Psoas muscle (tissue), 8 donors: Measurements from ENCODE around the gene TXNDC8. TPM values are rescaled to one million over a fixed set of nuclear protein-coding genes. Genes with fewer than 3 reads are reported as not detected.

Source experiments
- ATAC-seq, 4 donors: fragments of 200-7000 bp; cut with Tn5 transposase; one replicate each; pipeline ENCODE4 v1.9.1; 2020; ENCODE audit warnings: moderate library complexity in 3 of 4, mild to moderate bottlenecking in 2 of 4
- DNase-seq, 2 donors: peaks; one replicate each; pipeline ENCODE4 v3.0.0-alpha.2; 2020
- H3K27ac ChIP-seq: fragments of 200-600 bp; one replicate; pipeline ENCODE4 v1.8.0; 2022
- H3K27me3 ChIP-seq, 3 donors: fragments of 200-600 bp in 1 of 3; one replicate each; pipeline versions ENCODE4 v1.6.1 to v1.8.0; 2013 to 2022; ENCODE audit warnings: low read length in 2 of 3, mild to moderate bottlenecking in 2 of 3, moderate library complexity in 1 of 3; ENCODE audit not compliant: insufficient read depth in 3 of 3
- H3K36me3 ChIP-seq, 2 donors: fragments of 200-600 bp in 1 of 2; one replicate each; pipeline versions ENCODE4 v1.6.1 to v1.8.0; 2013 to 2022; ENCODE audit warnings: low read depth in 1 of 2, mild to moderate bottlenecking in 1 of 2, moderate library complexity in 1 of 2; ENCODE audit not compliant: insufficient read depth in 1 of 2
- H3K4me1 ChIP-seq: fragments of 200-600 bp; one replicate; pipeline ENCODE4 v1.8.0; 2022
- H3K4me3 ChIP-seq: fragments of 200-600 bp; one replicate; pipeline ENCODE4 v1.8.0; 2022; ENCODE audit warnings: mild to moderate bottlenecking
- H3K9me3 ChIP-seq: fragments of 200-600 bp; one replicate; pipeline ENCODE4 v1.8.0; 2022
- WGBS, 3 donors: extraction: QIAGEN DNeasy Blood & Tissue Kit; methylation state at CpG; one replicate each; pipeline versions ENCODE4 v1.1.6 to v1.1.7; 2013; 5-methylcytosine and 5-hydroxymethylcytosine counted together
- intact Hi-C, 2 donors: fragments of 100-400 bp; cut with DNase I; formaldehyde crosslinking; loops; one replicate each; pipeline versions ENCODE4 v1.11.0 to v1.14.2; 2022
- polyA plus RNA-seq, 3 donors: library from polyadenylated mRNA; stranded (reverse); fragments of 200-250 nt; gene quantifications; one replicate each; pipeline ENCODE4 v1.2.3, GENCODE V29; 2013
- total RNA-seq, 4 donors: library from RNA; stranded (reverse); fragmentation: NEBNext Ultra II Directional in 2 of 4; extraction: Animal tissue kit (Norgen Biotek cat#: 25700) in 2 of 4; gene quantifications; one replicate each; pipeline versions ENCODE4 v1.2.1 to v1.2.4, GENCODE V29; 2021 to 2023
- TF ChIP-seq, protein P1 (sequence below): fragments of 200-600 bp; IDR thresholded peaks from one replicate; pipeline ENCODE4 v1.8.0; 2022; ENCODE audit warnings: antibody characterized with exemption
- donor health status: healthy with polysubstance abuse.
- donor health status: DM: no; HTN: no; CAD: no; lungs with moderate emphysema.
- donor health status: Bipolar disorder and iron deficiency.
- donor health status: healthy.
- donor health status: DM: yes; HTN: yes; CAD: no.
- donor health status: DM: no; HTN: no; CAD: no.
- donor health status: DM: no; HTN: no; CAD: no.
- donor health status: DM: yes; HTN: yes; CAD: no.

The TXNDC8 gene
- total and polyA plus RNA-seq, 7 donors: not detected

DNA sequence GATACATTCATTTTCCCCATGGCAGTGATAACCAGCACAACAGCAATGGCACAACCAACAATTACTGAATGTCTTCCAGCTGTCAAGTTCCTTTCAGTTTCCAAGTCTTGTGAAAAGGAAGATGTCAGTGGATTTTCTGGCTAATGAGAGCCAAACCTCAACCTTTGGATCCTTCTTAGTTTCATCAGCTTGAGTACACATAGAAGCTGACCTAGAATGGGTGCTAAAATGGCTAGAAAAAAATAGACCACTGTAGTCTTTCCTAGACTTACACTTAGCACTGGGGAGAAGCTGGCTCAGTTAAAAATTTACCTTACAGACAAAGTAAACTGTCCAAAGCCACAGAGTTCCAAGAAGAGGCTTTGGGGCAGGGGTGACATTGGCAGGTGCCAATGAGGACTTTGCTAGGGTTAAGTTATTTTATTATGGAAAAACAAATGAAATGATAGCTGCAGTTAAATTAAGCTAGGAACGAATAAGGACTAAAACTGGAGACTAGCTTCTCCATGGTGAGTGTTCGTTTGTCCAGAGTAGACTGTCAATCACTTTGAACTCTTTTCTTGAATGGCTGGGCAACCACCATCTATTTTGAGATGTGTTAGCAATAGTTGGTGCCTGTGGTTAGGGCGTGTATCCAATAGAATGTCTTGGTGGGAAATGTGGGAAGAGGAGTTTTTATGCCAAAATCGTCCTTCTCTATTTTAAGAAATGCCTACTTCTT, 55.5 kb downstream of the TXNDC8 start:
- WGBS, 3 donors: 68 to 78% (median 69%) methylated on average over 4 of the region's 4 CpGs
- H3K4me1 ChIP-seq: no peaks in the 10 kb centered on the region
- no peak overlapping the region for H3K4me3 ChIP-seq
- H3K9me3 ChIP-seq: no peaks in the 10 kb centered on the region
- TF ChIP-seq, protein P1, sequence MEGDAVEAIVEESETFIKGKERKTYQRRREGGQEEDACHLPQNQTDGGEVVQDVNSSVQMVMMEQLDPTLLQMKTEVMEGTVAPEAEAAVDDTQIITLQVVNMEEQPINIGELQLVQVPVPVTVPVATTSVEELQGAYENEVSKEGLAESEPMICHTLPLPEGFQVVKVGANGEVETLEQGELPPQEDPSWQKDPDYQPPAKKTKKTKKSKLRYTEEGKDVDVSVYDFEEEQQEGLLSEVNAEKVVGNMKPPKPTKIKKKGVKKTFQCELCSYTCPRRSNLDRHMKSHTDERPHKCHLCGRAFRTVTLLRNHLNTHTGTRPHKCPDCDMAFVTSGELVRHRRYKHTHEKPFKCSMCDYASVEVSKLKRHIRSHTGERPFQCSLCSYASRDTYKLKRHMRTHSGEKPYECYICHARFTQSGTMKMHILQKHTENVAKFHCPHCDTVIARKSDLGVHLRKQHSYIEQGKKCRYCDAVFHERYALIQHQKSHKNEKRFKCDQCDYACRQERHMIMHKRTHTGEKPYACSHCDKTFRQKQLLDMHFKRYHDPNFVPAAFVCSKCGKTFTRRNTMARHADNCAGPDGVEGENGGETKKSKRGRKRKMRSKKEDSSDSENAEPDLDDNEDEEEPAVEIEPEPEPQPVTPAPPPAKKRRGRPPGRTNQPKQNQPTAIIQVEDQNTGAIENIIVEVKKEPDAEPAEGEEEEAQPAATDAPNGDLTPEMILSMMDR: no peak
- H3K36me3 ChIP-seq: no peaks in the 10 kb centered on the region
- ATAC-seq (no peak), DNase-seq (no peak)
- intact Hi-C loops: no loop called here
- no peaks in the 10 kb centered on the region for H3K27me3 ChIP-seq
- H3K27ac ChIP-seq: no peak overlapping the region

DNA sequence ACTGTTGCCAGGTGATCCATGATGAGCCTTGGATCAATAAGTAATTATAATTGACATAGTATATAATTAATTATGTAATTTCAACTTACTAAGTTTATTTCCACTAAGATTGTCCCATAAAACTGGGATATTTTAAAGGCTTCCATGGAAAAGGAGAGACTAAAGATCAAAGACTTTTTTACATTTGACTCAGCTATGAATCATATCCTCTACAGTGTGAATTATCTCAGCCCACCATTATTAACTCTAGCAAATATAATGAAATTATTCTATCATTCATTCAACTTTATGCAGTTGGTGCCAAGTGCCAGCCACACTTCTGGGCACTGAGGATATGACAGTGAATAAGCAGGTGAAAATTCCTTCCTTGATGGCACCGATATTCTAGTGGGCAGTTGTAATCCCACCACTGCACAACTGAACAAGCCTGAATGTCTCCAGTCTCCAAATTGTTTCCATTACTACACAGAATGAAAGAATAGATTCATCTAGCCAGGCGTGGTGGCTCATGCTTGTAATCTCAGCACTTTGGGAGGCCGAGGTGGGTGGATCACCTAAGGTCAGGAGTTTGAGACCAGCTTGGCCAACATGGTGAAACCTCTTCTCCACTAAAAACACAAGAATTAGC, 59.5 kb downstream of the TXNDC8 start:
- WGBS, 3 donors: 68 to 82% (median 74%) methylated on average over 3 of the region's 3 CpGs
- H3K4me3 ChIP-seq: no peak overlapping the region

DNA sequence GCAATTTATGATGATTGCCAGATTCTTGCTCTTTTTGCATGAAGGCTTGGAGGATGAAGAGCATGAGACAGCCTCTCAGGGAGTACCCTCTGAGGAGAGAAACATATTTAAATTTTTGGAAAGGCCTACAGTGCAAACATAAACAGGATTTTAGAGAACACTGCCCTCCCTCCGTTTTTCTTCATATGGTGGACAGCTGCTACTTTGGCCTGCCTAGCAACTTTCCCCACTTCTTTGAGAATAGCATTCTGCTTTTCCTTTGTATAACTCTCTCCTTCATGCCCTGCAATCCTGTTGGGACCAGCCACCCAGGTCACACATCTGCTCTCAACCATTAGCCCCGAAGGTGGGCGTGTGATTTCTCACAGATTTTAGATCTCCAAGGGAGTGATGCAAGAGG, 60.9 kb downstream of the TXNDC8 start:
- Histone ChIP-seq H3K4me1 (no peaks in the 10 kb centered on the region), H3K4me3 (no peak overlapping the region), H3K27me3 (no peaks in the 10 kb centered on the region), H3K9me3 (no peaks in the 10 kb centered on the region), H3K36me3 (no peaks in the 10 kb centered on the region), H3K27ac (no peak overlapping the region)
- DNase-seq (no peak), ATAC-seq (no peak)
- 39 to 47% (median 39%) methylated on average over 3 of the region's 3 CpGs for WGBS, 3 donors
- TF ChIP-seq, protein P1: no peak
- intact Hi-C loops: no loop called here

More for the DNA sequence above, 59.5 kb downstream of the TXNDC8 start:
- intact Hi-C loops: no loop called here
- ATAC-seq: no peak
- TF ChIP-seq, protein P1: no peak
- Histone ChIP-seq H3K36me3 (no peaks in the 10 kb centered on the region), H3K9me3 (no peaks in the 10 kb centered on the region), H3K27me3 (no peaks in the 10 kb centered on the region), H3K4me1 (no peaks in the 10 kb centered on the region), H3K27ac (no peak overlapping the region)
- no peak for DNase-seq

DNA sequence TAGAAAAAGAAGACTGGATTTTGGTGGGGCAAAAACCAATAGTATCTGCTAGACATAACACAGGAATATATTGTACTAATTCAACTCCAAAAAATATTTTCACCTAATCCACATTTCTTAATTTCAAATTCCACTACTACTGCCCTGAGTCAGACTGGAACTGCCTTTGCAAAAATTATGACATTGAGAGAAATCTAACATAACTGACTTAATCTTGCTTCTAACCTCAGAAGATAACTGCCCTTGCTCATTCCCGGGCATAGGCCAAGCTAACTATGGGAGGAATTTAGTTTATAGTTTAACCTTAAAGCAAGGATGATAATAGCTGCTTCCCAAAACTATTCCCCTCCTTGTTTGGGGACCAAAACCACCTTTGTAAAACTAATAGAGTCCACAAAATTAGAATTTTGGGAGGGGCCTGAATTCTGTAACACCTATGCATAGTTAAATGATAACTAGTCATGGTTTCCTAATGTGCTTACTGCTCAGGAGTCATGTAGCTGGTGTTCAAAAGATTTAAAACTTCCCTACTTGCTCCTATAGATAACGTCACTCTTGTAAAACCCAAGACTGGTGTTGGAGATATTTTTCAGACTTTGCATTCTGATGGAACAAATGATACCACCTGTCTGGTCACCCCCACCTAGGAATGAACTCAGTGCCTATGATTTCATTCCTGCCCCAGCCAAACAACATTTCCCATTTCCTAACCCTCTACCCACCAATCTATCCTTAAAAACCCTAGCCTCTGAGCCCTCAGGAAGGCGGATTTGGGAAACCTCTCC, 67.3 kb downstream of the TXNDC8 start:
- ATAC-seq (no peak), DNase-seq (no peak)
- Histone ChIP-seq H3K27me3 (no peaks in the 10 kb centered on the region), H3K27ac (no peak overlapping the region), H3K4me1 (no peaks in the 10 kb centered on the region), H3K36me3 (no peaks in the 10 kb centered on the region), H3K9me3 (no peaks in the 10 kb centered on the region), H3K4me3 (no peak overlapping the region)
- 87 to 95% (median 89%) methylated on average over 3 of the region's 3 CpGs for WGBS, 3 donors
- intact Hi-C loops: no loop called here
- TF ChIP-seq, protein P1: no peak
